Keratinocyte (primary cell): Measurements from ENCODE around the gene KLF11.

Experiments used
- EZH2 ChIP-seq: IDR thresholded peaks from one replicate; pipeline ENCODE4 v1.6.1; 2012; ENCODE audit warnings: inconsistent platforms, mild to moderate bottlenecking, low read length, moderate library complexity
- TF ChIP-seq, protein P1 (sequence below), 3 experiments: IDR thresholded peaks in 1 of 3; conservative IDR thresholded peaks in 1 of 3; optimal IDR thresholded peaks in 1 of 3; 2 replicates in 2 of 3; 3 replicates in 1 of 3; pipeline versions ENCODE3 to v1.5.1; 2011; ENCODE audit warnings: low read length in 3 of 3, mild to moderate bottlenecking in 3 of 3, moderate library complexity in 2 of 3, control low read depth in 1 of 3, inconsistent platforms in 1 of 3; ENCODE audit not compliant: insufficient read depth in 2 of 3; ENCODE audit errors: extremely low read depth in 1 of 3

GRCh38 chr2:10005461-10006235 lies 37.7 kb upstream of the KLF11 start:
- TF ChIP-seq, protein P1, sequence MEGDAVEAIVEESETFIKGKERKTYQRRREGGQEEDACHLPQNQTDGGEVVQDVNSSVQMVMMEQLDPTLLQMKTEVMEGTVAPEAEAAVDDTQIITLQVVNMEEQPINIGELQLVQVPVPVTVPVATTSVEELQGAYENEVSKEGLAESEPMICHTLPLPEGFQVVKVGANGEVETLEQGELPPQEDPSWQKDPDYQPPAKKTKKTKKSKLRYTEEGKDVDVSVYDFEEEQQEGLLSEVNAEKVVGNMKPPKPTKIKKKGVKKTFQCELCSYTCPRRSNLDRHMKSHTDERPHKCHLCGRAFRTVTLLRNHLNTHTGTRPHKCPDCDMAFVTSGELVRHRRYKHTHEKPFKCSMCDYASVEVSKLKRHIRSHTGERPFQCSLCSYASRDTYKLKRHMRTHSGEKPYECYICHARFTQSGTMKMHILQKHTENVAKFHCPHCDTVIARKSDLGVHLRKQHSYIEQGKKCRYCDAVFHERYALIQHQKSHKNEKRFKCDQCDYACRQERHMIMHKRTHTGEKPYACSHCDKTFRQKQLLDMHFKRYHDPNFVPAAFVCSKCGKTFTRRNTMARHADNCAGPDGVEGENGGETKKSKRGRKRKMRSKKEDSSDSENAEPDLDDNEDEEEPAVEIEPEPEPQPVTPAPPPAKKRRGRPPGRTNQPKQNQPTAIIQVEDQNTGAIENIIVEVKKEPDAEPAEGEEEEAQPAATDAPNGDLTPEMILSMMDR (optimal IDR thresholded peaks at IDR 0.05 in 1 of 3, IDR thresholded peaks at IDR 0.05 in 1 of 3, conservative IDR thresholded peaks at IDR 0.05 in 1 of 3; ENCODE audit: extremely low read depth in 1 of 3, insufficient read depth in 2 of 3, low read length in 3 of 3) = no peak
- TF ChIP-seq EZH2 = no peak
